Measurements from ENCODE around the gene SFMBT1. TPM values are rescaled to one million over a fixed set of nuclear protein-coding genes. Genes with fewer than 3 reads are reported as not detected.

The SFMBT1 gene
- total RNA-seq, 1 experiment from 2014 or later = 14.8 TPM

DNA sequence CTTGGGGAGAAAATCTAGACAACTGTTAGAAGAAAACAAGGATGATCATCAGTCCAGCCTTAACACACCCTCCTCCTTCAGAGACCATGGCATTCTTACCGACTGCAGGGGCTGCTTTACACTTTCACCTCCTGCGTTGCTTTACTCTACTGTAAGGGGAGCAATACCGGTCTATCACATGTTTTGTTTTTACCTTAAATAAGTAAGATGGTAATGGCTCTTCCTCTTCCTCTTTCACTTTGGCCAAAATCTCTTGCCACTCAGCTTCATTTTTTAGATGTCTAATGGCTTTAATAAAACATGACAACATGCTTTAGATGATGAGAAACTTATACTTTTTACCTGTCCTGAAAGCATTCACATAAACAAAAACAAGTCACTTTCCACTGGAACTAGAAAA is 115.1 kb downstream of the SFMBT1 start:
- Histone ChIP-seq H3K79me2 (ENCODE audit: insufficient read depth, low read length) (no peaks in the 10 kb centered on the region), H3K9ac (ENCODE audit: low read length) (no peak overlapping the region), H3K27me3 (ENCODE audit: insufficient read depth, low read length) (no peaks in the 10 kb centered on the region), H3K4me3 (replicated peaks in 1 of 2; ENCODE audit: low read depth in 1 of 2, low read length in 2 of 2) (no peak overlapping the region), H3K4me1 (ENCODE audit: control insufficient read depth in 1 of 2, insufficient read depth in 2 of 2, low read length in 2 of 2) (no peaks in the 10 kb centered on the region), H3K36me3 (ENCODE audit: control insufficient read depth in 1 of 2, insufficient read depth in 2 of 2, low read length in 2 of 2) (no peaks in the 10 kb centered on the region), H3K9me2 (ENCODE audit: insufficient read depth) (no peaks in the 10 kb centered on the region), H4K20me1 (ENCODE audit: insufficient read depth) (peaks cover 8% of the 10 kb centered on the region; the same call in 1 of the 2 replicates), H2AFZ (ENCODE audit: low read depth, low read length, poor library complexity, severe bottlenecking) (no peak overlapping the region), H3K9me3 (ENCODE audit: control insufficient read depth in 1 of 2, insufficient read depth in 1 of 2, low read depth in 1 of 2, low read length in 2 of 2) (no peaks in the 10 kb centered on the region), H3K4me2 (ENCODE audit: low read length) (no peak overlapping the region), H3K27ac (ENCODE audit: low read depth, low read length) (no peak overlapping the region)
- intact Hi-C loops (cut with micrococcal nuclease) = loop anchor here (5.0 to 10.0 kb wide), 2 partner anchors 144 to 188 kb away; no protein-coding TSS in a partner anchor
- ATAC-seq (no peak), DNase-seq (ENCODE audit: low read depth, low spot score) (no peak)
- POLR2A ChIA-PET = no interaction called here
- BruUV-seq (replicated peaks) = no TSS peak
- CTCF ChIA-PET = interaction anchor here (1.3 kb wide), 1 partner anchor 63 kb away, joined by 3 read pairs; no protein-coding TSS in a partner anchor
- RAD21 ChIA-PET (ENCODE audit: low non-redundant PET in 1 of 2, low total read pairs in 2 of 2, uncharacterized antibody in 2 of 2, unreplicated experiment in 2 of 2) = no interaction called here
- no peak for TF ChIP-seq EGR1 (IDR thresholded peaks at IDR 0.05; ENCODE audit: low read depth)
- TF ChIP-seq TCF7L2 (IDR thresholded peaks at IDR 0.05; ENCODE audit: borderline replicate concordance, extremely low read depth, insufficient read depth, insufficient read length) = no peak
- TF ChIP-seq YY1 (IDR thresholded peaks at IDR 0.05; ENCODE audit: extremely low read depth, insufficient replicate concordance, low read depth, low read length) = no peak
- TF ChIP-seq, protein P1, sequence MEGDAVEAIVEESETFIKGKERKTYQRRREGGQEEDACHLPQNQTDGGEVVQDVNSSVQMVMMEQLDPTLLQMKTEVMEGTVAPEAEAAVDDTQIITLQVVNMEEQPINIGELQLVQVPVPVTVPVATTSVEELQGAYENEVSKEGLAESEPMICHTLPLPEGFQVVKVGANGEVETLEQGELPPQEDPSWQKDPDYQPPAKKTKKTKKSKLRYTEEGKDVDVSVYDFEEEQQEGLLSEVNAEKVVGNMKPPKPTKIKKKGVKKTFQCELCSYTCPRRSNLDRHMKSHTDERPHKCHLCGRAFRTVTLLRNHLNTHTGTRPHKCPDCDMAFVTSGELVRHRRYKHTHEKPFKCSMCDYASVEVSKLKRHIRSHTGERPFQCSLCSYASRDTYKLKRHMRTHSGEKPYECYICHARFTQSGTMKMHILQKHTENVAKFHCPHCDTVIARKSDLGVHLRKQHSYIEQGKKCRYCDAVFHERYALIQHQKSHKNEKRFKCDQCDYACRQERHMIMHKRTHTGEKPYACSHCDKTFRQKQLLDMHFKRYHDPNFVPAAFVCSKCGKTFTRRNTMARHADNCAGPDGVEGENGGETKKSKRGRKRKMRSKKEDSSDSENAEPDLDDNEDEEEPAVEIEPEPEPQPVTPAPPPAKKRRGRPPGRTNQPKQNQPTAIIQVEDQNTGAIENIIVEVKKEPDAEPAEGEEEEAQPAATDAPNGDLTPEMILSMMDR (IDR thresholded peaks at IDR 0.05 in 2 of 3, conservative IDR thresholded peaks at IDR 0.05 in 1 of 3; ENCODE audit: borderline replicate concordance in 1 of 3, insufficient read depth in 1 of 3, low read depth in 2 of 3, low read length in 2 of 3) = no peak
- TF ChIP-seq REST (IDR thresholded peaks at IDR 0.05; ENCODE audit: low read depth) = no peak
- no peak for TF ChIP-seq ELF1 (IDR thresholded peaks at IDR 0.05; ENCODE audit: borderline replicate concordance, low read depth)
- TF ChIP-seq POLR2AphosphoS5 (IDR thresholded peaks at IDR 0.05; ENCODE audit: low read depth, low read length) = no peak
- TF ChIP-seq ZNF274 (IDR thresholded peaks at IDR 0.05; ENCODE audit: low read depth, low read length) = no peak
- TF ChIP-seq FOSL1 (IDR thresholded peaks at IDR 0.05; ENCODE audit: low read depth) = no peak
- TF ChIP-seq CEBPB (IDR thresholded peaks at IDR 0.05; ENCODE audit: low read depth) = no peak
- no peak for TF ChIP-seq SRF (IDR thresholded peaks at IDR 0.05; ENCODE audit: low read depth)
- no peak for TF ChIP-seq ATF3 (IDR thresholded peaks at IDR 0.05)
- TF ChIP-seq CBX3 (IDR thresholded peaks at IDR 0.05; ENCODE audit: low read depth) = no peak
- no peak for TF ChIP-seq ZFX (IDR thresholded peaks at IDR 0.05)
- TF ChIP-seq SIN3A (IDR thresholded peaks at IDR 0.05; ENCODE audit: low read depth) = no peak
- TF ChIP-seq SP1 (IDR thresholded peaks at IDR 0.05; ENCODE audit: low read depth) = no peak
- TF ChIP-seq RAD21 (IDR thresholded peaks at IDR 0.05; ENCODE audit: low read depth) = no peak
